Small intestine (tissue), 7 donors: Measurements from ENCODE around the gene HSD17B2. TPM values are rescaled to one million over a fixed set of nuclear protein-coding genes. Genes with fewer than 3 reads are reported as not detected.

ENCODE experiments used
- DNase-seq, 2 donors: peaks; one replicate each; pipeline versions ENCODE4 v3.0.0 to v3.0.0-alpha.2; 2013
- FAIRE-seq: peaks from 2 replicates; lab custom pipeline; 2012; peaks lifted over from hg19 to GRCh38; lab: Jason Lieb, UNC
- H3K27ac ChIP-seq, 3 donors: one replicate each; pipeline ENCODE4 v1.5.1; 2013; ENCODE audit warnings: low read length in 2 of 3, mild to moderate bottlenecking in 2 of 3, control low read depth in 1 of 3, inconsistent platforms in 1 of 3, low read depth in 1 of 3, moderate library complexity in 1 of 3
- H3K27me3 ChIP-seq, 3 donors: one replicate each; pipeline ENCODE4 v1.6.1; 2013; ENCODE audit warnings: low read length in 3 of 3, inconsistent platforms in 1 of 3; ENCODE audit not compliant: control insufficient read depth in 3 of 3, insufficient read depth in 3 of 3
- H3K36me3 ChIP-seq, 3 donors: one replicate each; pipeline ENCODE4 v1.6.1; 2013; ENCODE audit warnings: low read length in 3 of 3, inconsistent platforms in 1 of 3, low read depth in 1 of 3, mild to moderate bottlenecking in 1 of 3, moderate library complexity in 1 of 3; ENCODE audit not compliant: control insufficient read depth in 3 of 3, insufficient read depth in 2 of 3
- H3K4me1 ChIP-seq, 3 donors: one replicate each; pipeline ENCODE4 v1.6.1; 2013; ENCODE audit warnings: low read length in 2 of 3, inconsistent platforms in 1 of 3, low read depth in 1 of 3, mild to moderate bottlenecking in 1 of 3, moderate library complexity in 1 of 3; ENCODE audit not compliant: control insufficient read depth in 3 of 3, insufficient read depth in 2 of 3
- H3K4me3 ChIP-seq, 3 donors: one replicate each; pipeline ENCODE4 v1.5.1; 2013; ENCODE audit warnings: low read length in 3 of 3, control low read depth in 1 of 3, inconsistent platforms in 1 of 3, low read depth in 1 of 3, mild to moderate bottlenecking in 1 of 3, moderate library complexity in 1 of 3
- H3K9me3 ChIP-seq, 2 donors: one replicate each; pipeline ENCODE4 v1.6.1; 2013; ENCODE audit warnings: low read depth in 1 of 2, low read length in 1 of 2; ENCODE audit not compliant: control insufficient read depth in 2 of 2, insufficient read depth in 1 of 2
- WGBS, 3 donors: extraction: QIAGEN DNeasy Blood & Tissue Kit; methylation state at CpG; one replicate each; pipeline ENCODE4 v1.1.7; 2013; 5-methylcytosine and 5-hydroxymethylcytosine counted together
- polyA plus RNA-seq, 4 donors: library from polyadenylated mRNA; stranded (reverse) in 3 of 4; unstranded in 1 of 4; fragments of 200-250 nt in 3 of 4; fragments of 120-200 nt in 1 of 4; gene quantifications; one replicate each; pipeline versions ENCODE4 v1.2.1 to v1.2.3, GENCODE V29; 2013
- donor health status: healthy with polysubstance abuse.
- donor health status: control.
- donor health status: control.
- donor health status: Bipolar disorder and iron deficiency.
- donor health status: healthy.

HSD17B2 gene
- polyA plus RNA-seq, 4 donors, result 71.7 to 250 (median 182) TPM

GRCh38 chr16:82010649-82011048 lies 24.4 kb upstream of the HSD17B2 start:
- peaks cover 0 to 11% (median 2%) of the 10 kb centered on the region in 3 donors for H3K4me1 ChIP-seq
- DNase-seq (no peak), FAIRE-seq (no peak)
- H3K27ac ChIP-seq, result peak overlapping the region; percentile 36 to 83 (median 66)
- no peaks in the 10 kb centered on the region for H3K27me3 ChIP-seq
- WGBS, 3 donors, result 67 to 80% (median 68%) methylated on average over 8 of the region's 8 CpGs
- H3K36me3 ChIP-seq, result peaks cover 0 to 11% (median 4%) of the 10 kb centered on the region in 3 donors
- peak overlapping the region; percentile 51 to 69 (median 59) for H3K4me3 ChIP-seq
- peaks cover 0 to 17% of the 10 kb centered on the region in 2 donors for H3K9me3 ChIP-seq

- H3K4me3 ChIP-seq, result peak within 1 kb of the TSS; percentile 51 to 69 (median 59)
- peaks cover 0 to 11% (median 4%) of the 10 kb centered on the region in 3 donors for H3K36me3 ChIP-seq
- WGBS, 3 donors, result 3 to 9% (median 4%) methylated on average over 32 of the region's 32 CpGs
- peaks cover 0 to 11% (median 2%) of the 10 kb centered on the region in 3 donors for H3K4me1 ChIP-seq
- H3K27me3 ChIP-seq, result no peaks in the 10 kb centered on the region
- H3K27ac ChIP-seq, result peak within 1 kb of the TSS; percentile 66 to 83 (median 72)
- H3K9me3 ChIP-seq, result peaks cover 0 to 17% of the 10 kb centered on the region in 2 donors
- DNase-seq (peak; percentile 88 to 94), FAIRE-seq (no peak)
These were observed 23.8 kb upstream of the HSD17B2 start, which contains the start of gene SDR42E1 for GRCh38 chr16:82011199-82011641. Gene SDR42E1 (minus strand): TSS chr16:82011470. CDS start chr16:82000858, 10,612 bp downstream.

- Histone ChIP-seq H3K27ac (peak overlapping the region in 1 of 3 donors; percentile 1), H3K4me3 (no peak overlapping the region), H3K27me3 (no peaks in the 10 kb centered on the region), H3K4me1 (peaks cover 0 to 4% (median 4%) of the 10 kb centered on the region in 3 donors), H3K9me3 (peaks cover 0 to 17% of the 10 kb centered on the region in 2 donors), H3K36me3 (peaks cover 0 to 8% (median 4%) of the 10 kb centered on the region in 3 donors)
- WGBS, 3 donors, result 17 to 60% (median 33%) methylated on average over 2 of the region's 2 CpGs
- FAIRE-seq, result no peak
- DNase-seq, result no peak
These were observed 21.9 kb upstream of the HSD17B2 start for GRCh38 chr16:82013139-82013538.

GRCh38 chr16:82016263-82016662 lies 18.8 kb upstream of the HSD17B2 start:
- 9 to 38% (median 23%) methylated on average over 7 of the region's 7 CpGs for WGBS, 3 donors
- no peaks in the 10 kb centered on the region for H3K36me3 ChIP-seq

GRCh38 chr16:82016964-82017363 lies 18.1 kb upstream of the HSD17B2 start:
- no peaks in the 10 kb centered on the region for H3K27me3 ChIP-seq
- no peak for DNase-seq
- H3K4me1 ChIP-seq, result peaks cover 0 to 10% (median under 1%) of the 10 kb centered on the region in 3 donors
- H3K9me3 ChIP-seq, result peaks cover 0 to 4% of the 10 kb centered on the region in 2 donors
- no peaks in the 10 kb centered on the region for H3K36me3 ChIP-seq
- WGBS, 3 donors, result 63 to 87% (median 65%) methylated on average over 2 of the region's 2 CpGs
- H3K4me3 ChIP-seq, result no peak overlapping the region
- no peak for FAIRE-seq
- no peak overlapping the region for H3K27ac ChIP-seq

More at GRCh38 chr16:82016263-82016662, 18.8 kb upstream of the HSD17B2 start:
- Histone ChIP-seq H3K27me3 (no peaks in the 10 kb centered on the region), H3K9me3 (peaks cover 0 to 4% of the 10 kb centered on the region in 2 donors), H3K27ac (peak overlapping the region in 2 of 3 donors; percentile 49 to 52), H3K4me3 (no peak overlapping the region), H3K4me1 (peaks cover 0 to 9% (median 4%) of the 10 kb centered on the region in 3 donors)
- DNase-seq (peak; percentile 75 to 86), FAIRE-seq (no peak)

- peaks cover 0 to 4% of the 10 kb centered on the region in 2 donors for H3K9me3 ChIP-seq
- 83 to 92% (median 84%) methylated on average over 6 of the region's 6 CpGs for WGBS, 3 donors
- H3K4me1 ChIP-seq, result peaks cover 0 to 8% (median 0%) of the 10 kb centered on the region in 3 donors
- no peak for FAIRE-seq
- no peak for DNase-seq
- no peak overlapping the region for H3K4me3 ChIP-seq
- no peak overlapping the region for H3K27ac ChIP-seq
- no peaks in the 10 kb centered on the region for H3K36me3 ChIP-seq
- no peaks in the 10 kb centered on the region for H3K27me3 ChIP-seq
These were observed 17.0 kb upstream of the HSD17B2 start for GRCh38 chr16:82017911-82018568.

GRCh38 chr16:82019535-82019934 lies 15.5 kb upstream of the HSD17B2 start:
- Histone ChIP-seq H3K4me1 (peaks cover 0 to 14% (median 4%) of the 10 kb centered on the region in 3 donors), H3K27ac (peak overlapping the region in 2 of 3 donors; percentile 9 to 58), H3K36me3 (no peaks in the 10 kb centered on the region), H3K4me3 (no peak overlapping the region), H3K9me3 (peaks cover 0 to 4% of the 10 kb centered on the region in 2 donors), H3K27me3 (no peaks in the 10 kb centered on the region)
- DNase-seq, result no peak
- 38 to 52% (median 44%) methylated on average over 8 of the region's 8 CpGs for WGBS, 3 donors
- no peak for FAIRE-seq

- no peaks in the 10 kb centered on the region for H3K36me3 ChIP-seq
- H3K27me3 ChIP-seq, result no peaks in the 10 kb centered on the region
- H3K9me3 ChIP-seq, result peaks cover 0 to 3% of the 10 kb centered on the region in 2 donors
- peak; percentile 19 for FAIRE-seq
- peak in 1 of 2 donors; percentile 92 for DNase-seq
- peak overlapping the region in 1 of 3 donors; percentile 41 for H3K27ac ChIP-seq
- peaks cover 0 to 14% (median 4%) of the 10 kb centered on the region in 3 donors for H3K4me1 ChIP-seq
- 14 to 61% (median 32%) methylated on average over 5 of the region's 5 CpGs for WGBS, 3 donors
- H3K4me3 ChIP-seq, result no peak overlapping the region
These were observed 15.0 kb upstream of the HSD17B2 start for GRCh38 chr16:82020051-82020450.
